LHCN-M2 (cell line): ENCODE measurements around the gene SPATC1L. TPM values are rescaled to one million over a fixed set of nuclear protein-coding genes. Genes with fewer than 3 reads are reported as not detected.

Source experiments
- DNase-seq: peaks from one replicate; pipeline ENCODE4 v3.0.0-alpha.2; 2012; ENCODE audit warnings: low read depth
- total RNA-seq: library from RNA; depleted of rRNA; stranded (reverse); fragments of >200 nt; gene quantifications from 2 replicates; pipeline ENCODE4 v1.2.3, GENCODE V29; 2014

The SPATC1L gene
- total RNA-seq, 1 experiment from 2014 or later: 18.4 TPM

GRCh38 chr21:46165098-46165497, 19.2 kb downstream of the SPATC1L start:
- DNase-seq: no peak

- DNase-seq: no peak
Measured at GRCh38 chr21:46163380-46163779, 20.9 kb downstream of the SPATC1L start.

GRCh38 chr21:46161633-46162592, 22.3 kb downstream of the SPATC1L start:
- no peak for DNase-seq

- no peak for DNase-seq
Measured at GRCh38 chr21:46160907-46161632, 23.2 kb downstream of the SPATC1L start.

- no peak for DNase-seq
Measured at GRCh38 chr21:46160657-46160906, 23.7 kb downstream of the SPATC1L start.

- DNase-seq: no peak
Measured at GRCh38 chr21:46159841-46160656, 24.2 kb downstream of the SPATC1L start.

GRCh38 chr21:46159390-46159789, 24.9 kb downstream of the SPATC1L start:
- DNase-seq: no peak

- DNase-seq: no peak
Measured at GRCh38 chr21:46158666-46159300, 25.5 kb downstream of the SPATC1L start.

- DNase-seq: no peak
Measured at GRCh38 chr21:46157987-46158451, 26.2 kb downstream of the SPATC1L start.

- no peak for DNase-seq
Measured at GRCh38 chr21:46157396-46157986, 26.8 kb downstream of the SPATC1L start.

GRCh38 chr21:46156678-46157077, 27.6 kb downstream of the SPATC1L start:
- no peak for DNase-seq

GRCh38 chr21:46156378-46156645, 27.9 kb downstream of the SPATC1L start:
- no peak for DNase-seq

- no peak for DNase-seq
Measured at GRCh38 chr21:46155514-46156377, 28.5 kb downstream of the SPATC1L start, which contains the start of gene FTCD. Gene FTCD, minus strand, starts transcription at chr21:46155579. Its CDS starts 56 bp downstream, at chr21:46155523.

GRCh38 chr21:46154955-46155513, 29.2 kb downstream of the SPATC1L start:
- DNase-seq: no peak

GRCh38 chr21:46154155-46154954, 29.9 kb downstream of the SPATC1L start:
- DNase-seq: no peak

GRCh38 chr21:46153247-46154154, 30.8 kb downstream of the SPATC1L start:
- peak; percentile 28 for DNase-seq

GRCh38 chr21:46152927-46153246, 31.4 kb downstream of the SPATC1L start:
- no peak for DNase-seq
